H9 (cell line): ENCODE results near the gene GAD2. TPM values are rescaled to one million over a fixed set of nuclear protein-coding genes. Genes with fewer than 3 reads are reported as not detected.

ENCODE experiments used
- DNase-seq: peaks from one replicate; pipeline ENCODE4 v3.0.0-alpha.2; 2017
- H2AFZ ChIP-seq: one replicate; pipeline ENCODE4 v1.6.1; 2013; ENCODE audit warnings: mild to moderate bottlenecking, low read length, control low read depth, moderate library complexity
- H2AK5ac ChIP-seq: 2 replicates; pipeline ENCODE4 v1.6.1; 2013; ENCODE audit warnings: low read length, control low read depth, mixed read lengths; ENCODE audit not compliant: insufficient read length
- H2BK120ac ChIP-seq: one replicate; pipeline ENCODE4 v1.6.1; 2013; ENCODE audit warnings: low read depth, mild to moderate bottlenecking, low read length, control low read depth, inconsistent platforms; ENCODE audit not compliant: poor library complexity, severe bottlenecking
- H2BK12ac ChIP-seq: 2 replicates; pipeline ENCODE4 v1.6.1; 2013; ENCODE audit warnings: low read length, control low read depth, mixed read lengths, low read depth; ENCODE audit not compliant: insufficient read length
- H2BK15ac ChIP-seq: 2 replicates; pipeline ENCODE4 v1.6.1; 2013; ENCODE audit warnings: low read depth, low read length, control low read depth
- H2BK20ac ChIP-seq: one replicate; pipeline ENCODE4 v1.6.1; 2013; ENCODE audit warnings: low read depth, mild to moderate bottlenecking, low read length, control low read depth, inconsistent platforms; ENCODE audit not compliant: poor library complexity, severe bottlenecking
- H2BK5ac ChIP-seq: 2 replicates; pipeline ENCODE4 v1.6.1; 2013; ENCODE audit warnings: low read length, control low read depth, mixed read lengths; ENCODE audit not compliant: insufficient read length
- H3K14ac ChIP-seq: 2 replicates; pipeline ENCODE4 v1.6.1; 2013; ENCODE audit warnings: low read length, control low read depth; ENCODE audit not compliant: insufficient read depth
- H3K18ac ChIP-seq: 2 replicates; pipeline ENCODE4 v1.6.1; 2013; ENCODE audit warnings: low read depth, mild to moderate bottlenecking, mixed read lengths, low read length, control low read depth; ENCODE audit not compliant: insufficient read length
- H3K23ac ChIP-seq: 2 replicates; pipeline ENCODE4 v1.6.1; 2013; ENCODE audit warnings: low read length, control low read depth, mixed read lengths, low read depth; ENCODE audit not compliant: insufficient read length
- H3K23me2 ChIP-seq: 2 replicates; pipeline ENCODE4 v1.6.1; 2013; ENCODE audit warnings: low read depth, mild to moderate bottlenecking, mixed read lengths, low read length, control low read depth; ENCODE audit not compliant: insufficient read length, poor library complexity, severe bottlenecking
- H3K27ac ChIP-seq: 2 replicates; pipeline ENCODE4 v1.5.1; 2013; ENCODE audit warnings: low read length, control low read depth, mixed read lengths, low read depth; ENCODE audit not compliant: insufficient read length
- H3K27me3 ChIP-seq: 2 replicates; pipeline ENCODE4 v1.6.1; 2013; ENCODE audit warnings: low read length, control low read depth, inconsistent platforms; ENCODE audit not compliant: insufficient read depth
- H3K4ac ChIP-seq: 2 replicates; pipeline ENCODE4 v1.6.1; 2013; ENCODE audit warnings: low read depth, mild to moderate bottlenecking, control low read depth, inconsistent platforms, low read length, moderate library complexity
- H3K4me1 ChIP-seq: 2 replicates; pipeline ENCODE4 v1.6.1; 2013; ENCODE audit warnings: low read length, control low read depth, inconsistent platforms; ENCODE audit not compliant: insufficient read depth
- H3K4me2 ChIP-seq: 2 replicates; pipeline ENCODE4 v1.6.1; 2013; ENCODE audit warnings: low read length, control low read depth, mixed read lengths; ENCODE audit not compliant: insufficient read length, insufficient read depth
- H3K56ac ChIP-seq: 2 replicates; pipeline ENCODE4 v1.6.1; 2013; ENCODE audit warnings: low read depth, mild to moderate bottlenecking, mixed read lengths, low read length, control low read depth; ENCODE audit not compliant: insufficient read length
- H3K79me1 ChIP-seq: 2 replicates; pipeline ENCODE4 v1.6.1; 2013; ENCODE audit warnings: low read depth, mild to moderate bottlenecking, moderate library complexity, low read length, control low read depth, inconsistent platforms; ENCODE audit not compliant: insufficient read depth, poor library complexity, severe bottlenecking
- H3K79me2 ChIP-seq: 2 replicates; pipeline ENCODE4 v1.6.1; 2013; ENCODE audit warnings: low read length, control low read depth, inconsistent platforms; ENCODE audit not compliant: insufficient read depth
- H3K9ac ChIP-seq: 2 replicates; pipeline ENCODE4 v1.6.1; 2013; ENCODE audit warnings: low read length, control low read depth, mixed read lengths; ENCODE audit not compliant: insufficient read length; ENCODE audit errors: extremely low read depth
- H3K9me3 ChIP-seq: one replicate; pipeline ENCODE4 v1.6.1; 2013; ENCODE audit warnings: low read depth, low read length, inconsistent platforms; ENCODE audit not compliant: control insufficient read depth
- H3T11ph ChIP-seq: one replicate; pipeline ENCODE4 v1.6.1; 2013; ENCODE audit warnings: mild to moderate bottlenecking, low read length, control low read depth, inconsistent platforms
- H4K20me1 ChIP-seq: one replicate; pipeline ENCODE4 v1.6.1; 2013; ENCODE audit not compliant: control insufficient read depth, insufficient read length, insufficient read depth
- H4K5ac ChIP-seq: 2 replicates; pipeline ENCODE4 v1.6.1; 2013; ENCODE audit warnings: low read depth, mild to moderate bottlenecking, mixed read lengths, low read length, control low read depth; ENCODE audit not compliant: insufficient read length
- H4K8ac ChIP-seq: replicated peaks from 2 replicates; pipeline ENCODE4 v1.6.1; 2013; ENCODE audit warnings: low read length, control low read depth, mixed read lengths, low read depth; ENCODE audit not compliant: insufficient read length
- H4K91ac ChIP-seq: 2 replicates; pipeline ENCODE4 v1.6.1; 2013; ENCODE audit warnings: low read depth, mild to moderate bottlenecking, moderate library complexity, mixed read lengths, low read length, control low read depth; ENCODE audit not compliant: insufficient read length
- H3K27ac Mint-ChIP-seq, 3 experiments: 2 replicates in 2 of 3; 3 replicates in 1 of 3; pipeline ENCODE4 v1.8.0; 2020 to 2021; ENCODE audit warnings: mixed read lengths in 3 of 3, mild to moderate bottlenecking in 1 of 3, moderate library complexity in 1 of 3
- H3K27me3 Mint-ChIP-seq: 2 replicates; pipeline ENCODE4 v1.8.0; 2021; ENCODE audit warnings: low read depth, mild to moderate bottlenecking, moderate library complexity, mixed read lengths
- H3K36me3 Mint-ChIP-seq, 3 experiments: 2 replicates in 2 of 3; 3 replicates in 1 of 3; pipeline ENCODE4 v1.8.0; 2020 to 2021; ENCODE audit warnings: low read depth in 3 of 3, mixed read lengths in 3 of 3; ENCODE audit not compliant: insufficient read depth in 1 of 3
- H3K4me1 Mint-ChIP-seq, 2 experiments: 2 replicates each; pipeline ENCODE4 v1.8.0; 2020; ENCODE audit warnings: mixed read lengths in 2 of 2
- H3K4me3 Mint-ChIP-seq, 2 experiments: 2 replicates in 1 of 2; 3 replicates in 1 of 2; pipeline ENCODE4 v1.8.0; 2020 to 2021; ENCODE audit warnings: mild to moderate bottlenecking in 2 of 2, mixed read lengths in 2 of 2, moderate library complexity in 1 of 2
- H3K9me3 Mint-ChIP-seq, 2 experiments: 2 replicates in 1 of 2; 3 replicates in 1 of 2; pipeline ENCODE4 v1.8.0; 2020; ENCODE audit warnings: mild to moderate bottlenecking in 2 of 2, mixed read lengths in 2 of 2, moderate library complexity in 1 of 2
- CTCF ChIP-seq: fragments of 200-600 bp; sonication (generic); conservative IDR thresholded peaks from 3 replicates; pipeline ENCODE4 v1.8.0; 2021; ENCODE audit warnings: antibody characterized with exemption, mild to moderate bottlenecking
- WGBS: extraction: QIAGEN DNeasy Blood & Tissue Kit; methylation state at CpG from one replicate; pipeline ENCODE4 v1.1.7; 2013; ENCODE audit warnings: missing lambda C conversion rate, low lambda C conversion rate, mixed read lengths; ENCODE audit not compliant: insufficient read length; ENCODE audit errors: extremely low coverage; 5-methylcytosine and 5-hydroxymethylcytosine counted together
- total RNA-seq: library from RNA; stranded (reverse); gene quantifications from 2 replicates; pipeline ENCODE4 v1.2.1, GENCODE V29; 2021

GAD2 gene
- total RNA-seq, 1 experiment from 2014 or later, result 2.0 TPM

- Mint-ChIP-seq H3K9me3 (peaks cover 0 to 3% of the 10 kb centered on the region in 2 experiments; a peak in 3 of 5 replicates), H3K4me1 (peaks cover 3% of the 10 kb centered on the region in 2 experiments; a peak in 2 of 4 replicates), H3K36me3 (no peaks in the 10 kb centered on the region), H3K4me3 (no peak overlapping the region), H3K27ac (no peak overlapping the region), H3K27me3 (peaks cover 5% of the 10 kb centered on the region)
- Histone ChIP-seq H2AFZ (no peak overlapping the region), H3K4me2 (no peak overlapping the region), H3K79me2 (no peaks in the 10 kb centered on the region), H3K18ac (no peak overlapping the region), H4K8ac (no peak overlapping the region), H4K91ac (no peak overlapping the region), H4K5ac (no peak overlapping the region), H3T11ph (no peak overlapping the region), H2AK5ac (no peak overlapping the region), H3K23me2 (no peaks in the 10 kb centered on the region), H3K4me1 (no peaks in the 10 kb centered on the region), H3K23ac (no peak overlapping the region), H2BK15ac (no peak overlapping the region), H2BK120ac (no peak overlapping the region), H3K79me1 (no peaks in the 10 kb centered on the region), H3K14ac (no peak overlapping the region), H3K4ac (no peak overlapping the region), H2BK12ac (no peak overlapping the region), H2BK20ac (no peak overlapping the region), H2BK5ac (no peak overlapping the region), H3K27me3 (no peaks in the 10 kb centered on the region), H3K9me3 (no peaks in the 10 kb centered on the region), H4K20me1 (no peaks in the 10 kb centered on the region), H3K56ac (no peak overlapping the region), H3K27ac (no peak overlapping the region), H3K9ac (no peak overlapping the region)
- no peak for DNase-seq
- no CpG with 5 or more reads among the region's 2 CpGs for WGBS
- TF ChIP-seq CTCF, result no peak
These were observed 120.4 kb downstream of the GAD2 start for GRCh38 chr10:26336979-26337378.
